WTC11 (cell line): ENCODE measurements around the gene PIGR. TPM values are rescaled to one million over a fixed set of nuclear protein-coding genes. Genes with fewer than 3 reads are reported as not detected.

Experiments used
- ATAC-seq: fragments of 200-7000 bp; cut with Tn5 transposase; 2 replicates; pipeline ENCODE4 v1.10.0; 2021; ENCODE audit warnings: mild to moderate bottlenecking, moderate library complexity
- CTCF ChIA-PET: fragments of 300-600 bp; sonication (Branson Sonifier 250); formaldehyde crosslinking; loops from one replicate; lab custom pipeline; 2021; ENCODE audit warnings: antibody characterized with exemption; lab: Charles Lee
- POLR2A ChIA-PET: fragments of 350-600 bp; sonication (Branson Sonifier 250); formaldehyde crosslinking; loops from one replicate; lab custom pipeline; 2021; ENCODE audit warnings: antibody characterized with exemption; lab: Charles Lee
- DNase-seq: peaks from one replicate; pipeline ENCODE4 v3.0.0; 2021; ENCODE audit warnings: low spot score
- H3K27ac Mint-ChIP-seq: 2 replicates; pipeline ENCODE4 v1.8.0; 2021; ENCODE audit warnings: mixed read lengths
- H3K27me3 Mint-ChIP-seq: 2 replicates; pipeline ENCODE4 v1.8.0; 2021; ENCODE audit warnings: low read depth, mild to moderate bottlenecking, moderate library complexity, mixed read lengths
- H3K36me3 Mint-ChIP-seq: 2 replicates; pipeline ENCODE4 v1.8.0; 2021; ENCODE audit warnings: mixed read lengths
- H3K4me1 Mint-ChIP-seq: 2 replicates; pipeline ENCODE4 v1.8.0; 2022; ENCODE audit warnings: mixed read lengths
- H3K4me3 Mint-ChIP-seq: 2 replicates; pipeline ENCODE4 v1.8.0; 2021; ENCODE audit warnings: mild to moderate bottlenecking, moderate library complexity, mixed read lengths
- H3K9me3 Mint-ChIP-seq: 2 replicates; pipeline ENCODE4 v1.8.0; 2021; ENCODE audit warnings: mixed read lengths
- CREM ChIP-seq: sonication (generic); formaldehyde crosslinking; IDR thresholded peaks from 2 replicates; pipeline ENCODE4 v1.8.1; 2022; ENCODE audit warnings: mild to moderate bottlenecking, missing genetic modification reagents, moderate library complexity
- GTF2I ChIP-seq: fragments of 250-450 bp; sonication (Bioruptor Pico); conservative IDR thresholded peaks from 2 replicates; pipeline ENCODE4 v1.4.0; 2021; ENCODE audit warnings: mild to moderate bottlenecking
- JAZF1 ChIP-seq: fragments of 250-450 bp; sonication (Bioruptor Pico); IDR thresholded peaks from 2 replicates; pipeline ENCODE4 v1.9.0; 2021; ENCODE audit warnings: moderate library complexity, mild to moderate bottlenecking, inconsistent platforms
- NFE2L1 ChIP-seq: sonication (generic); formaldehyde crosslinking; IDR thresholded peaks from 2 replicates; pipeline ENCODE4 v1.8.1; 2023; ENCODE audit warnings: missing genetic modification reagents
- SP1 ChIP-seq: sonication (generic); formaldehyde crosslinking; conservative IDR thresholded peaks from 2 replicates; pipeline ENCODE4 v1.8.1; 2022; ENCODE audit warnings: missing genetic modification reagents
- TEAD1 ChIP-seq: sonication (generic); formaldehyde crosslinking; IDR thresholded peaks from 2 replicates; pipeline ENCODE4 v1.8.0; 2022; ENCODE audit warnings: mild to moderate bottlenecking, missing genetic modification reagents
- ZNF121 ChIP-seq: sonication (generic); formaldehyde crosslinking; IDR thresholded peaks from 2 replicates; pipeline ENCODE4 v1.8.0; 2023; ENCODE audit warnings: missing genetic modification reagents
- ZNF219 ChIP-seq: sonication (generic); formaldehyde crosslinking; IDR thresholded peaks from 2 replicates; pipeline ENCODE4 v1.8.0; 2023; ENCODE audit warnings: missing genetic modification reagents, mild to moderate bottlenecking, borderline replicate concordance
- ZNF263 ChIP-seq: sonication (generic); formaldehyde crosslinking; IDR thresholded peaks from 2 replicates; pipeline ENCODE4 v1.8.1; 2022; ENCODE audit warnings: low read depth, mild to moderate bottlenecking, moderate library complexity, missing genetic modification reagents
- total RNA-seq: library from RNA; stranded (reverse); gene quantifications from 3 replicates; pipeline ENCODE4 v1.2.3, GENCODE V29; 2021
- TF ChIP-seq, protein P1 (sequence below): fragments of 250-450 bp; sonication (Bioruptor Pico); IDR thresholded peaks from 2 replicates; pipeline ENCODE4 v1.9.0; 2021; ENCODE audit warnings: mild to moderate bottlenecking
- TF ChIP-seq, protein P2 (sequence below): sonication (generic); formaldehyde crosslinking; IDR thresholded peaks from 2 replicates; pipeline ENCODE4 v1.8.1; 2023; ENCODE audit warnings: mild to moderate bottlenecking, missing genetic modification reagents, moderate library complexity
- TF ChIP-seq, protein P3 (sequence below): sonication (generic); formaldehyde crosslinking; IDR thresholded peaks from 2 replicates; pipeline ENCODE4 v1.8.1; 2023; ENCODE audit warnings: mild to moderate bottlenecking, missing genetic modification reagents
- TF ChIP-seq, protein P4 (sequence below): sonication (generic); formaldehyde crosslinking; IDR thresholded peaks from 2 replicates; pipeline ENCODE4 v1.8.0; 2023; ENCODE audit warnings: missing genetic modification reagents, mild to moderate bottlenecking, borderline replicate concordance
- TF ChIP-seq, protein P5 (sequence below): fragments of 200-600 bp; IDR thresholded peaks from 2 replicates; pipeline ENCODE4 v1.8.0; 2022; ENCODE audit warnings: antibody characterized with exemption
- TF ChIP-seq, protein P6 (sequence below): sonication (generic); formaldehyde crosslinking; IDR thresholded peaks from 2 replicates; pipeline ENCODE4 v1.8.1; 2023; ENCODE audit warnings: mild to moderate bottlenecking, moderate library complexity, missing genetic modification reagents
- TF ChIP-seq, protein P7 (sequence below): fragments of 250-450 bp; sonication (Bioruptor Pico); IDR thresholded peaks from 2 replicates; pipeline ENCODE4 v2.1.2; 2022; ENCODE audit warnings: mild to moderate bottlenecking, moderate library complexity

Gene PIGR
- total RNA-seq, 1 experiment from 2014 or later = 1.9 TPM

DNA sequence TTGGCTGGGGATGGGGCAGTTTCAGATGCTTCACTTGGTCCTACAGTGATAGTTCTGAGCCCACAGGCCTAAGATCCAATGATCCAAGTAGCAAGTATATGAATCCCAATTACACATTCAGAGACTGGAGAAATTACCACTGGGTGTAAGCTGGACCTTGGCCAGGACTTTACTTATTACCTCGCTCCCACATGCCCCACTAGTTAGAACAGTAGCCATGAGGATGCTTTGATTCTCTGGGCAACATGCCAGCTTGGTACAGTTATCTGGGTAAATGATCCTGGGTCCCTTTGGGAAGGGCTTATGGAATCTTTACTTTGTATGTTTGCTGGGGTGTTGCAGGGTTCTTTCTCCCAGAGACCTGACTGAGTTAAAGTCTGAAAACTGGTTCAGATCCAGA lies 29.0 kb upstream of the PIGR start:
- no peak overlapping the region for H3K27ac Mint-ChIP-seq
- DNase-seq = no peak
- H3K36me3 Mint-ChIP-seq = no peaks in the 10 kb centered on the region
- POLR2A ChIA-PET = no interaction called here
- no peaks in the 10 kb centered on the region for H3K9me3 Mint-ChIP-seq
- H3K27me3 Mint-ChIP-seq = 0 out of 2 replicates have a peak, but pooled peaks cover 2% of the 10 kb centered on the region
- peaks cover 4% of the 10 kb centered on the region; the same call in 1 of the 2 replicates for H3K4me1 Mint-ChIP-seq
- TF ChIP-seq, protein P1, sequence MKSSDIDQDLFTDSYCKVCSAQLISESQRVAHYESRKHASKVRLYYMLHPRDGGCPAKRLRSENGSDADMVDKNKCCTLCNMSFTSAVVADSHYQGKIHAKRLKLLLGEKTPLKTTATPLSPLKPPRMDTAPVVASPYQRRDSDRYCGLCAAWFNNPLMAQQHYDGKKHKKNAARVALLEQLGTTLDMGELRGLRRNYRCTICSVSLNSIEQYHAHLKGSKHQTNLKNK (CRISPR knock-in tag) = no peak
- TF ChIP-seq GTF2I (CRISPR knock-in tag) = no peak
- TF ChIP-seq, protein P2, sequence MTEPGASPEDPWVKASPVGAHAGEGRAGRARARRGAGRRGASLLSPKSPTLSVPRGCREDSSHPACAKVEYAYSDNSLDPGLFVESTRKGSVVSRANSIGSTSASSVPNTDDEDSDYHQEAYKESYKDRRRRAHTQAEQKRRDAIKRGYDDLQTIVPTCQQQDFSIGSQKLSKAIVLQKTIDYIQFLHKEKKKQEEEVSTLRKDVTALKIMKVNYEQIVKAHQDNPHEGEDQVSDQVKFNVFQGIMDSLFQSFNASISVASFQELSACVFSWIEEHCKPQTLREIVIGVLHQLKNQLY (CRISPR knock-in tag) = no peak
- no peak for TF ChIP-seq ZNF263 (CRISPR knock-in tag)
- TF ChIP-seq, protein P3, sequence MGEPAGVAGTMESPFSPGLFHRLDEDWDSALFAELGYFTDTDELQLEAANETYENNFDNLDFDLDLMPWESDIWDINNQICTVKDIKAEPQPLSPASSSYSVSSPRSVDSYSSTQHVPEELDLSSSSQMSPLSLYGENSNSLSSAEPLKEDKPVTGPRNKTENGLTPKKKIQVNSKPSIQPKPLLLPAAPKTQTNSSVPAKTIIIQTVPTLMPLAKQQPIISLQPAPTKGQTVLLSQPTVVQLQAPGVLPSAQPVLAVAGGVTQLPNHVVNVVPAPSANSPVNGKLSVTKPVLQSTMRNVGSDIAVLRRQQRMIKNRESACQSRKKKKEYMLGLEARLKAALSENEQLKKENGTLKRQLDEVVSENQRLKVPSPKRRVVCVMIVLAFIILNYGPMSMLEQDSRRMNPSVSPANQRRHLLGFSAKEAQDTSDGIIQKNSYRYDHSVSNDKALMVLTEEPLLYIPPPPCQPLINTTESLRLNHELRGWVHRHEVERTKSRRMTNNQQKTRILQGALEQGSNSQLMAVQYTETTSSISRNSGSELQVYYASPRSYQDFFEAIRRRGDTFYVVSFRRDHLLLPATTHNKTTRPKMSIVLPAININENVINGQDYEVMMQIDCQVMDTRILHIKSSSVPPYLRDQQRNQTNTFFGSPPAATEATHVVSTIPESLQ = no peak
- TF ChIP-seq, protein P4, sequence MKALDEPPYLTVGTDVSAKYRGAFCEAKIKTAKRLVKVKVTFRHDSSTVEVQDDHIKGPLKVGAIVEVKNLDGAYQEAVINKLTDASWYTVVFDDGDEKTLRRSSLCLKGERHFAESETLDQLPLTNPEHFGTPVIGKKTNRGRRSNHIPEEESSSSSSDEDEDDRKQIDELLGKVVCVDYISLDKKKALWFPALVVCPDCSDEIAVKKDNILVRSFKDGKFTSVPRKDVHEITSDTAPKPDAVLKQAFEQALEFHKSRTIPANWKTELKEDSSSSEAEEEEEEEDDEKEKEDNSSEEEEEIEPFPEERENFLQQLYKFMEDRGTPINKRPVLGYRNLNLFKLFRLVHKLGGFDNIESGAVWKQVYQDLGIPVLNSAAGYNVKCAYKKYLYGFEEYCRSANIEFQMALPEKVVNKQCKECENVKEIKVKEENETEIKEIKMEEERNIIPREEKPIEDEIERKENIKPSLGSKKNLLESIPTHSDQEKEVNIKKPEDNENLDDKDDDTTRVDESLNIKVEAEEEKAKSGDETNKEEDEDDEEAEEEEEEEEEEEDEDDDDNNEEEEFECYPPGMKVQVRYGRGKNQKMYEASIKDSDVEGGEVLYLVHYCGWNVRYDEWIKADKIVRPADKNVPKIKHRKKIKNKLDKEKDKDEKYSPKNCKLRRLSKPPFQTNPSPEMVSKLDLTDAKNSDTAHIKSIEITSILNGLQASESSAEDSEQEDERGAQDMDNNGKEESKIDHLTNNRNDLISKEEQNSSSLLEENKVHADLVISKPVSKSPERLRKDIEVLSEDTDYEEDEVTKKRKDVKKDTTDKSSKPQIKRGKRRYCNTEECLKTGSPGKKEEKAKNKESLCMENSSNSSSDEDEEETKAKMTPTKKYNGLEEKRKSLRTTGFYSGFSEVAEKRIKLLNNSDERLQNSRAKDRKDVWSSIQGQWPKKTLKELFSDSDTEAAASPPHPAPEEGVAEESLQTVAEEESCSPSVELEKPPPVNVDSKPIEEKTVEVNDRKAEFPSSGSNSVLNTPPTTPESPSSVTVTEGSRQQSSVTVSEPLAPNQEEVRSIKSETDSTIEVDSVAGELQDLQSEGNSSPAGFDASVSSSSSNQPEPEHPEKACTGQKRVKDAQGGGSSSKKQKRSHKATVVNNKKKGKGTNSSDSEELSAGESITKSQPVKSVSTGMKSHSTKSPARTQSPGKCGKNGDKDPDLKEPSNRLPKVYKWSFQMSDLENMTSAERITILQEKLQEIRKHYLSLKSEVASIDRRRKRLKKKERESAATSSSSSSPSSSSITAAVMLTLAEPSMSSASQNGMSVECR (CRISPR knock-in tag) = no peak
- no peak for TF ChIP-seq TEAD1
- TF ChIP-seq, protein P5, sequence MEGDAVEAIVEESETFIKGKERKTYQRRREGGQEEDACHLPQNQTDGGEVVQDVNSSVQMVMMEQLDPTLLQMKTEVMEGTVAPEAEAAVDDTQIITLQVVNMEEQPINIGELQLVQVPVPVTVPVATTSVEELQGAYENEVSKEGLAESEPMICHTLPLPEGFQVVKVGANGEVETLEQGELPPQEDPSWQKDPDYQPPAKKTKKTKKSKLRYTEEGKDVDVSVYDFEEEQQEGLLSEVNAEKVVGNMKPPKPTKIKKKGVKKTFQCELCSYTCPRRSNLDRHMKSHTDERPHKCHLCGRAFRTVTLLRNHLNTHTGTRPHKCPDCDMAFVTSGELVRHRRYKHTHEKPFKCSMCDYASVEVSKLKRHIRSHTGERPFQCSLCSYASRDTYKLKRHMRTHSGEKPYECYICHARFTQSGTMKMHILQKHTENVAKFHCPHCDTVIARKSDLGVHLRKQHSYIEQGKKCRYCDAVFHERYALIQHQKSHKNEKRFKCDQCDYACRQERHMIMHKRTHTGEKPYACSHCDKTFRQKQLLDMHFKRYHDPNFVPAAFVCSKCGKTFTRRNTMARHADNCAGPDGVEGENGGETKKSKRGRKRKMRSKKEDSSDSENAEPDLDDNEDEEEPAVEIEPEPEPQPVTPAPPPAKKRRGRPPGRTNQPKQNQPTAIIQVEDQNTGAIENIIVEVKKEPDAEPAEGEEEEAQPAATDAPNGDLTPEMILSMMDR = no peak
- no peak for TF ChIP-seq SP1 (CRISPR knock-in tag)
- no peak for TF ChIP-seq NFE2L1
- TF ChIP-seq JAZF1 (CRISPR knock-in tag) = no peak
- no peak for TF ChIP-seq CREM (CRISPR knock-in tag)
- TF ChIP-seq, protein P6, sequence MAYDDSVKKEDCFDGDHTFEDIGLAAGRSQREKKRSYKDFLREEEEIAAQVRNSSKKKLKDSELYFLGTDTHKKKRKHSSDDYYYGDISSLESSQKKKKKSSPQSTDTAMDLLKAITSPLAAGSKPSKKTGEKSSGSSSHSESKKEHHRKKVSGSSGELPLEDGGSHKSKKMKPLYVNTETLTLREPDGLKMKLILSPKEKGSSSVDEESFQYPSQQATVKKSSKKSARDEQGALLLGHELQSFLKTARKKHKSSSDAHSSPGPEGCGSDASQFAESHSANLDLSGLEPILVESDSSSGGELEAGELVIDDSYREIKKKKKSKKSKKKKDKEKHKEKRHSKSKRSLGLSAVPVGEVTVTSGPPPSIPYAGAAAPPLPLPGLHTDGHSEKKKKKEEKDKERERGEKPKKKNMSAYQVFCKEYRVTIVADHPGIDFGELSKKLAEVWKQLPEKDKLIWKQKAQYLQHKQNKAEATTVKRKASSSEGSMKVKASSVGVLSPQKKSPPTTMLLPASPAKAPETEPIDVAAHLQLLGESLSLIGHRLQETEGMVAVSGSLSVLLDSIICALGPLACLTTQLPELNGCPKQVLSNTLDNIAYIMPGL (CRISPR knock-in tag) = no peak
- no peak for TF ChIP-seq ZNF219
- TF ChIP-seq, protein P7, sequence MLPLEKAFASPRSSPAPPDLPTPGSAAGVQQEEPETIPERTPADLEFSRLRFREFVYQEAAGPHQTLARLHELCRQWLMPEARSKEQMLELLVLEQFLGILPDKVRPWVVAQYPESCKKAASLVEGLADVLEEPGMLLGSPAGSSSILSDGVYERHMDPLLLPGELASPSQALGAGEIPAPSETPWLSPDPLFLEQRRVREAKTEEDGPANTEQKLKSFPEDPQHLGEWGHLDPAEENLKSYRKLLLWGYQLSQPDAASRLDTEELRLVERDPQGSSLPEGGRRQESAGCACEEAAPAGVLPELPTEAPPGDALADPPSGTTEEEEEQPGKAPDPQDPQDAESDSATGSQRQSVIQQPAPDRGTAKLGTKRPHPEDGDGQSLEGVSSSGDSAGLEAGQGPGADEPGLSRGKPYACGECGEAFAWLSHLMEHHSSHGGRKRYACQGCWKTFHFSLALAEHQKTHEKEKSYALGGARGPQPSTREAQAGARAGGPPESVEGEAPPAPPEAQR = no peak
- no peak for TF ChIP-seq ZNF121
- TF ChIP-seq, all 79 proteins: peak for 0
- no peak overlapping the region for H3K4me3 Mint-ChIP-seq
- ATAC-seq = no peak
- CTCF ChIA-PET = no interaction called here
